H1 (cell line): ENCODE measurements around the gene LRRC4C. TPM values are rescaled to one million over a fixed set of nuclear protein-coding genes. Genes with fewer than 3 reads are reported as not detected.

Source experiments
- CTCF ChIA-PET: fragments of 300-600 bp; sonication (Branson Sonifier 250); formaldehyde crosslinking; loops from one replicate; lab custom pipeline; 2021; ENCODE audit not compliant: partially characterized antibody; lab: Charles Lee
- POLR2A ChIA-PET: fragments of 300-600 bp; sonication (Branson Sonifier 250); formaldehyde crosslinking; loops from one replicate; lab custom pipeline; 2021; ENCODE audit warnings: inconsistent platforms; ENCODE audit not compliant: partially characterized antibody; lab: Charles Lee
- DNase-seq, 2 experiments: peaks; one replicate each; pipeline versions ENCODE4 v3.0.0 to v3.0.0-alpha.2; 2010 to 2022; ENCODE audit warnings: low spot score in 2 of 2, low read depth in 1 of 2, mixed read lengths in 1 of 2
- FAIRE-seq: peaks from 2 replicates; lab custom pipeline; 2011; peaks lifted over from hg19 to GRCh38; lab: Jason Lieb, UNC
- H2AFZ ChIP-seq: 2 replicates; pipeline ENCODE4 v1.8.1; 2012; ENCODE audit warnings: low read length, inconsistent platforms
- H2AK5ac ChIP-seq: 2 replicates; pipeline ENCODE4 v1.6.1; 2013; ENCODE audit warnings: low read depth, low read length
- H2BK120ac ChIP-seq: replicated peaks from 2 replicates; pipeline ENCODE3; 2013; ENCODE audit warnings: low read depth, low read length, inconsistent platforms
- H2BK12ac ChIP-seq: 2 replicates; pipeline ENCODE4 v1.6.1; 2013; ENCODE audit warnings: low read depth, low read length
- H2BK15ac ChIP-seq: 2 replicates; pipeline ENCODE4 v1.6.1; 2013; ENCODE audit warnings: low read length
- H2BK20ac ChIP-seq: 2 replicates; pipeline ENCODE4 v1.6.1; 2013; ENCODE audit warnings: low read length
- H2BK5ac ChIP-seq: 2 replicates; pipeline ENCODE4 v1.6.1; 2013; ENCODE audit warnings: low read depth, low read length
- H3K14ac ChIP-seq: 2 replicates; pipeline ENCODE4 v1.6.1; 2013; ENCODE audit warnings: inconsistent platforms; ENCODE audit not compliant: insufficient read length
- H3K18ac ChIP-seq: 2 replicates; pipeline ENCODE4 v1.6.1; 2013; ENCODE audit warnings: low read length; ENCODE audit errors: extremely low read depth
- H3K23ac ChIP-seq: 2 replicates; pipeline ENCODE4 v1.6.1; 2013; ENCODE audit warnings: inconsistent platforms; ENCODE audit not compliant: insufficient read length
- H3K23me2 ChIP-seq: 2 replicates; pipeline ENCODE4 v1.6.1; 2013; ENCODE audit warnings: low read depth, low read length
- H3K27ac ChIP-seq: 2 replicates; pipeline ENCODE4 v1.6.1; 2011; ENCODE audit warnings: low read depth, low read length, inconsistent platforms
- H3K27me3 ChIP-seq, 4 experiments: replicated peaks in 1 of 4; 1 replicate in 1 of 4; 2 replicates in 3 of 4; pipeline versions ENCODE4 v1.6.1 to v1.8.1; 2011 to 2013; ENCODE audit warnings: low read length in 3 of 4, mild to moderate bottlenecking in 3 of 4, inconsistent platforms in 2 of 4, mixed read lengths in 2 of 4, moderate library complexity in 1 of 4; ENCODE audit not compliant: control insufficient read depth in 3 of 4, insufficient read depth in 3 of 4; ENCODE audit errors: extremely low read depth in 1 of 4
- H3K36me3 ChIP-seq, 4 experiments: 2 replicates each; pipeline versions ENCODE4 v1.6.1 to v1.8.1; 2011 to 2013; ENCODE audit warnings: mild to moderate bottlenecking in 4 of 4, low read length in 3 of 4, moderate library complexity in 2 of 4, control low read depth in 1 of 4, inconsistent platforms in 1 of 4; ENCODE audit not compliant: insufficient read depth in 4 of 4, control insufficient read depth in 2 of 4
- H3K4ac ChIP-seq: replicated peaks from 2 replicates; pipeline ENCODE3; 2013; ENCODE audit warnings: low read length, low read depth, mixed read lengths, inconsistent platforms; ENCODE audit not compliant: insufficient read length
- H3K4me1 ChIP-seq, 4 experiments: replicated peaks in 1 of 4; 1 replicate in 1 of 4; 2 replicates in 3 of 4; pipeline versions ENCODE4 v1.6.1 to v1.8.1; 2011 to 2013; ENCODE audit warnings: low read length in 3 of 4, inconsistent platforms in 2 of 4, mixed read lengths in 1 of 4; ENCODE audit not compliant: insufficient read depth in 4 of 4, control insufficient read depth in 3 of 4
- H3K4me2 ChIP-seq, 2 experiments: 2 replicates each; pipeline versions ENCODE4 v1.6.1 to v1.8.1; 2011 to 2013; ENCODE audit warnings: low read depth in 2 of 2, low read length in 2 of 2, control low read depth in 1 of 2, inconsistent platforms in 1 of 2, mild to moderate bottlenecking in 1 of 2; ENCODE audit not compliant: insufficient read depth in 1 of 2
- H3K4me3 ChIP-seq, 4 experiments: fragments of 200-600, 300-600 bp in 1 of 4; sonication (generic), shearing (Covaris generic), sonication (Bioruptor Twin) in 1 of 4; 2 replicates each; pipeline versions ENCODE4 v1.5.1 to v1.8.1; 2011 to 2016; ENCODE audit warnings: low read length in 4 of 4, low read depth in 3 of 4, control low read depth in 2 of 4, inconsistent platforms in 2 of 4, mild to moderate bottlenecking in 2 of 4, mixed read lengths in 1 of 4, moderate library complexity in 1 of 4; ENCODE audit not compliant: insufficient read depth in 2 of 4; ENCODE audit errors: extremely low read depth in 1 of 4
- H3K56ac ChIP-seq: replicated peaks from 2 replicates; pipeline ENCODE3; 2013; ENCODE audit warnings: low read depth, mild to moderate bottlenecking, mixed read lengths, low read length, inconsistent platforms; ENCODE audit not compliant: insufficient read length
- H3K79me1 ChIP-seq: 2 replicates; pipeline ENCODE4 v1.6.1; 2013; ENCODE audit warnings: low read depth, low read length, control low read depth
- H3K79me2 ChIP-seq, 2 experiments: 2 replicates each; pipeline versions ENCODE4 v1.6.1 to v1.8.1; 2012 to 2013; ENCODE audit warnings: low read length in 2 of 2, mild to moderate bottlenecking in 2 of 2, inconsistent platforms in 1 of 2; ENCODE audit not compliant: insufficient read depth in 2 of 2, control insufficient read depth in 1 of 2
- H3K9ac ChIP-seq, 4 experiments: replicated peaks in 1 of 4; 1 replicate in 1 of 4; 2 replicates in 3 of 4; pipeline versions ENCODE4 v1.6.1 to v1.8.1; 2011 to 2013; ENCODE audit warnings: low read depth in 3 of 4, low read length in 3 of 4, control low read depth in 2 of 4, mild to moderate bottlenecking in 2 of 4, moderate library complexity in 2 of 4, inconsistent platforms in 1 of 4; ENCODE audit errors: extremely low read depth in 1 of 4
- H3K9me3 ChIP-seq, 2 experiments: 2 replicates each; pipeline versions ENCODE4 v1.6.1 to v1.8.1; 2012 to 2013; ENCODE audit warnings: mild to moderate bottlenecking in 2 of 2, moderate library complexity in 2 of 2, control low read depth in 1 of 2, inconsistent platforms in 1 of 2, low read depth in 1 of 2, low read length in 1 of 2, mixed read lengths in 1 of 2; ENCODE audit not compliant: insufficient read depth in 2 of 2
- H4K20me1 ChIP-seq, 2 experiments: replicated peaks in 1 of 2; 2 replicates each; pipeline versions ENCODE3 to v1.8.1; 2011 to 2013; ENCODE audit warnings: inconsistent platforms in 2 of 2, low read length in 2 of 2, mild to moderate bottlenecking in 1 of 2; ENCODE audit not compliant: insufficient read depth in 2 of 2, control insufficient read depth in 1 of 2
- H4K5ac ChIP-seq: 2 replicates; pipeline ENCODE4 v1.6.1; 2013; ENCODE audit warnings: low read length, low read depth, mixed read lengths, inconsistent platforms; ENCODE audit not compliant: insufficient read length
- H4K8ac ChIP-seq: 2 replicates; pipeline ENCODE4 v1.8.0; 2013; ENCODE audit warnings: mild to moderate bottlenecking, moderate library complexity, low read length, inconsistent platforms; ENCODE audit not compliant: insufficient read depth; ENCODE audit errors: extremely low read depth
- H4K91ac ChIP-seq: replicated peaks from 2 replicates; pipeline ENCODE3; 2013; ENCODE audit warnings: low read length, mixed read lengths, inconsistent platforms; ENCODE audit not compliant: insufficient read length
- ASH2L ChIP-seq: fragments of 200-600, 300-600 bp; sonication (generic); IDR thresholded peaks from one replicate; pipeline ENCODE4 v1.7.1; 2017; ENCODE audit warnings: low read length
- ATF2 ChIP-seq: IDR thresholded peaks from 2 replicates; pipeline ENCODE4 v1.6.1; 2012; ENCODE audit warnings: low read length, inconsistent platforms
- GABPA ChIP-seq: IDR thresholded peaks from 2 replicates; pipeline ENCODE4 v1.6.1; 2011; ENCODE audit warnings: mild to moderate bottlenecking, low read length, moderate library complexity, borderline replicate concordance; ENCODE audit not compliant: insufficient read depth
- KDM5A ChIP-seq: fragments of 200-600 bp; IDR thresholded peaks from 2 replicates; pipeline ENCODE4 v1.7.1; 2012; ENCODE audit warnings: mild to moderate bottlenecking, low read length, inconsistent platforms, mixed read lengths
- MAX ChIP-seq: IDR thresholded peaks from 2 replicates; pipeline ENCODE4 v1.6.1; 2012; ENCODE audit warnings: inconsistent platforms
- RXRA ChIP-seq: IDR thresholded peaks from 2 replicates; pipeline ENCODE4 v1.6.1; 2011; ENCODE audit warnings: low read depth, mild to moderate bottlenecking, low read length, moderate library complexity; ENCODE audit not compliant: insufficient read depth
- SP2 ChIP-seq: IDR thresholded peaks from 2 replicates; pipeline ENCODE4 v1.6.1; 2012; ENCODE audit warnings: mild to moderate bottlenecking, low read length, inconsistent platforms
- SRF ChIP-seq: IDR thresholded peaks from 2 replicates; pipeline ENCODE4 v1.6.1; 2011; ENCODE audit warnings: mild to moderate bottlenecking, low read depth, low read length, moderate library complexity
- TAF7 ChIP-seq: optimal IDR thresholded peaks from 2 replicates; pipeline ENCODE3; 2011; ENCODE audit warnings: low read depth, mild to moderate bottlenecking, inconsistent platforms, low read length, moderate library complexity, borderline replicate concordance
- TBP ChIP-seq: IDR thresholded peaks from 2 replicates; pipeline ENCODE4 v1.6.1; 2011; ENCODE audit warnings: low read depth, low read length, improper control_type of control experiment
- TCF12 ChIP-seq: IDR thresholded peaks from 2 replicates; pipeline ENCODE4 v1.6.1; 2011; ENCODE audit warnings: low read depth, mild to moderate bottlenecking, low read length
- ZNF274 ChIP-seq: IDR thresholded peaks from 2 replicates; pipeline ENCODE4 v1.7.0; 2012; ENCODE audit warnings: low read length, borderline replicate concordance; ENCODE audit errors: extremely low read depth
- WGBS, 2 experiments: shearing (Covaris generic) in 1 of 2; methylation state at CpG; one replicate each; pipeline versions ENCODE4 v1.1.6 to v1.1.7; 2013 to 2015; ENCODE audit warnings: low lambda C conversion rate in 2 of 2, mixed read lengths in 2 of 2, inconsistent platforms in 1 of 2, low coverage in 1 of 2, missing lambda C conversion rate in 1 of 2; ENCODE audit not compliant: insufficient replicate concordance in 2 of 2, insufficient coverage in 1 of 2, insufficient read length in 1 of 2; ENCODE audit errors: extremely low coverage in 1 of 2, missing lambda C conversion rate in 1 of 2; 5-methylcytosine and 5-hydroxymethylcytosine counted together
- polyA plus RNA-seq, 7 experiments: library from polyadenylated mRNA; depleted of rRNA in 3 of 7; stranded (reverse) in 5 of 7; unstranded in 2 of 7; fragments of >200 nt in 5 of 7; fragments of 200-250 nt in 2 of 7; gene quantifications; 1 replicate in 5 of 7; 2 replicates in 1 of 7; 4 replicates in 1 of 7; pipeline versions ENCODE4 v1.2.1 to v1.2.3, GENCODE V29; 2011 to 2013; ENCODE audit warnings: missing spikeins in 2 of 7, mixed read lengths in 2 of 7
- total RNA-seq: library from RNA; stranded (reverse); fragmentation: NEBNext Ultra II Directional; extraction: Animal tissue kit (Norgen Biotek cat#: 25700); gene quantifications from 2 replicates; pipeline ENCODE4 v1.2.1, GENCODE V29; 2021

Gene LRRC4C
- total and polyA plus RNA-seq, 2 of the 8 experiments (the other 6 are each of a cell fraction or from before 2014, with no cell fraction given) = 0.23 to 2.2 TPM

- no peaks in the 10 kb centered on the region for H3K9me3 ChIP-seq
- H2AK5ac ChIP-seq = no peak overlapping the region
- no peak overlapping the region for H2BK15ac ChIP-seq
- POLR2A ChIA-PET = no interaction called here
- H3K4ac ChIP-seq = no peak overlapping the region
- FAIRE-seq = no peak
- H3K23ac ChIP-seq = no peak overlapping the region
- no peak overlapping the region for H2BK120ac ChIP-seq
- no peak overlapping the region for H2AFZ ChIP-seq
- no peak overlapping the region for H4K91ac ChIP-seq
- H2BK12ac ChIP-seq = no peak overlapping the region
- no peak overlapping the region for H3K9ac ChIP-seq
- no peak overlapping the region for H3K18ac ChIP-seq
- no peak overlapping the region for H4K8ac ChIP-seq
- no peak overlapping the region for H3K4me2 ChIP-seq
- CTCF ChIA-PET = interaction anchor here (0.6 to 1.5 kb wide), 8 partner anchors 8 to 185 kb away, joined by 3 to 4 read pairs (median 3); no protein-coding TSS in a partner anchor
- no peak for TF ChIP-seq RXRA
- no peak for TF ChIP-seq MAX
- TF ChIP-seq ASH2L = no peak
- TF ChIP-seq TCF12 = no peak
- no peak for TF ChIP-seq TAF7
- TF ChIP-seq SRF = no peak
- no peak for TF ChIP-seq KDM5A
- no peak for TF ChIP-seq ZNF274
- no peak for TF ChIP-seq ATF2
- TF ChIP-seq TBP = no peak
- TF ChIP-seq SP2 = no peak
- TF ChIP-seq GABPA = no peak
- no peaks in the 10 kb centered on the region for H3K79me2 ChIP-seq
- 91% methylated on average over 5 of the region's 5 CpGs; no CpG with 5 or more reads in 1 of the 2 experiments for whole genome bisulfite sequencing, 2 experiments
- H3K14ac ChIP-seq = no peak overlapping the region
- no peak overlapping the region for H3K56ac ChIP-seq
- no peak overlapping the region for H2BK5ac ChIP-seq
- H3K79me1 ChIP-seq = no peaks in the 10 kb centered on the region
- H3K27ac ChIP-seq = no peak overlapping the region
- no peaks in the 10 kb centered on the region for H3K36me3 ChIP-seq
- H3K4me3 ChIP-seq = no peak overlapping the region
- peaks cover 0 to 3% (median 1%) of the 10 kb centered on the region in 4 experiments; a peak in 2 of 7 replicates for H3K4me1 ChIP-seq
- no peaks in the 10 kb centered on the region for H3K23me2 ChIP-seq
- DNase-seq = no peak
- no peak overlapping the region for H4K5ac ChIP-seq
- no peaks in the 10 kb centered on the region for H3K27me3 ChIP-seq
- no peak overlapping the region for H2BK20ac ChIP-seq
- no peaks in the 10 kb centered on the region for H4K20me1 ChIP-seq
Observed at GRCh38 chr11:41308286-41308685, 151.2 kb downstream of the LRRC4C start.
